CD4-positive, alpha-beta T cell treated with Interleukin-4 for 4 hours (primary cell): ENCODE data around the gene EOLA1.
"Not testable (repeated sequence)": the region's sequence is repeated elsewhere in the genome, so short reads cannot be mapped to it uniquely, and the experiment has no call there.

Experiments
- DNase-seq: peaks from one replicate; pipeline ENCODE4 v3.0.0-alpha.2; 2020

EOLA1 gene

DNA sequence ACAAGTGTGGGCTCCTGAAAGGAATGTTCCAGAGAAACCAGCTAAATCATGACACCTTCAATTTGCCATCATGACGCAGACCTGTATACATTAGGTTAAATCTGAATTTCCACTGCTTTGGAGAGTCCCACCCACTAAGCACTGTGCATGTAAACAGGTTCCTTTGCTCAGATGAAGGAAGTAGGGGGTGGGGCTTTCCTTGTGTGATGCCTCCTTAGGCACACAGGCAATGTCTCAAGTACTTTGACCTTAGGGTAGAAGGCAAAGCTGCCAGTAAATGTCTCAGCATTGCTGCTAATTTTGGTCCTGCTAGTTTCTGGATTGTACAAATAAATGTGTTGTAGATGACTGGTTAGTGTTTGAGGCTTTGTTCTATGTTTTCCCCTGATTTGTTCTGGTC, 6.2 kb downstream of the EOLA1 start:
- DNase-seq = not testable (repeated sequence)

DNA sequence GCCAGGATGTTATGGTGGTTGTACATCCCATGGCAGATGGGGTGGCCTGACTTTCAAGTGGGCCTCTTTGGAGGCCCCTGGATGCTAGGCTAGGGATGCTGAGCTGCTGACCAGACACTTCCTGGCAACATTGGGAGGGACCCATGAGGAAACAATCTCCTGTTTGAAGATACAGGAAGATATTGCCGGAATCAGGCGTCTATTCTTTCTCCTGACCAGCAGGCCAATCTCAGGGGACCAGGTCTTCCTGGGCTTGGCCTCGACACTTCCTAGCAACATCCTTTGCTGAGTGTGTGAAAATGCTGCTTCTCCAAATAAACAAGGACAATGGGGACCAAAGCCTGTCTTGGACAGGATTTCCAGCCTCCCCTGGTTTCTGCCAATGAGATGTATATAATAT, 7.0 kb downstream of the EOLA1 start:
- not testable (repeated sequence) for DNase-seq

DNA sequence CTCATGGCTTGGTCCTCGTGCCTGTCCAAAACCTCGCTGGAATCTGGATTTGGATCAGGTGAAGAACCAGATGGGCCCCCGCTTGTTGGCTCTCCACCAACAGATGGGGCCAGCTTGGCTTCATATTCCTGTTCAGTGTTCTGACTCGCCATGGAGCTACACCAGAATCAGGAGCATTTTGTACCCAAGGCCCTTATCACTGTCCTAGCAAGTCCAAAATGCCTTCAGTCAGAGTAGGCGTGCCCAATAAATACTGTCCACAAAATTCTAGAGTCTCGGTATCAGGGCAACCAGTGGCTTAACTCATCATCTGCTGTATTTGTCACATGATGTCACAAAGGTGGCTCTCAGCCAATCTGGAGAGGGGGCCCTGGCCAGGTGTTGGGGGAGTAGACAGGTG, 8.9 kb downstream of the EOLA1 start, which contains the start of gene HSFX3:
Gene HSFX3 (minus strand): TSS at position 224 of the 400 bp plus-strand sequence. CDS start 72 bp downstream, at position 152.
- not testable (repeated sequence) for DNase-seq

DNA sequence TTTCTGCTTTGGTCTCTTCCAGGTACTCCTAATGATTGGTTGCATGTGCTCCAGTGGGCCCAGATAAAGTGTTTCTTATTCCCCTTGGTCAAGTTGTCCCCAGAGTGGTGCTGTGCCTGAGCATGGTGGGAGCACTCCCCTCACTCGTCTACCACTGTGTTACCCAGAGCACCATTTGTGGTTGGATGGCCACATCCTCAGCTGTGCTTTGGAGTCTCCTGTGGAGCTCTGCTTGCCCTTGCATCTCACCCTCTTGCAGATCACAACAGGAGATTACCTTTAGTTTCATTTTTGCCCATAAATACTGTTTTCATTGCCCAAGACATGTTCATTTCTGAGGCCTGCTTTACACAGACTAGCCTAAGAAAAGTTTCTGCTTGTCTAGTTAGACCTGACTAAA, 9.6 kb downstream of the EOLA1 start:
- not testable (repeated sequence) for DNase-seq

DNA sequence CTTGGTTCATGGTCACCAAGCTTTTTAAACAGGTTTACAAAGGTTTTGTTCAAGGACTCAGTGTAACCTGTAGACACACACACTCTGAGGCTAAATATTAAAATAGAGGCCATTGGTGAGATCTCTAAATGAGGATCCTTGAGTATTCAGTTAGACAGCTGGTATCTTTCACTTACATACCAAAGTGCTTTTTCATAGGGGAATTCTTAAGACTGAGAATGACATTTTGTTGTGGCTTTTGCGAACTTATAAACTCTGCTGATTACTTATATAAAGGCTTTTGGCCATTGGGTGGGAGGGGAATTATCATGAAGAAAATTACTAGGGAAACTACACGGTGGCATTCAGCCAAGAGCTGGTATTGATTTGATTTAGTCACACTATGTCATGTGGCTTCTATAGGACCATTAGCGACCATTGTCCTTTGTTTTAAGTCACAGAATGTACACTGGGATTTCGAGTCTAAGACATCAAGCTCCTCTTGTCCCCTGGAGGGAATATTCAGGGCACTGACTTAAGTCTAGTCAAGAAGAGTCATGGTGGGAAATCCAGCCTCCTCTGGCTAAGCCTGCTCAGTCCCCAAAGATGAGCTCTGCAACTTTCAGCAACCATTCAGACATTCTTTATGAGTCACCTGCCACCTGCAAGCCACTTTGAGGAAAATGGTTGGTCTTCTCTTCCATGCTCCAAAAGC, 10.6 kb downstream of the EOLA1 start:
- DNase-seq = not testable (repeated sequence)

DNA sequence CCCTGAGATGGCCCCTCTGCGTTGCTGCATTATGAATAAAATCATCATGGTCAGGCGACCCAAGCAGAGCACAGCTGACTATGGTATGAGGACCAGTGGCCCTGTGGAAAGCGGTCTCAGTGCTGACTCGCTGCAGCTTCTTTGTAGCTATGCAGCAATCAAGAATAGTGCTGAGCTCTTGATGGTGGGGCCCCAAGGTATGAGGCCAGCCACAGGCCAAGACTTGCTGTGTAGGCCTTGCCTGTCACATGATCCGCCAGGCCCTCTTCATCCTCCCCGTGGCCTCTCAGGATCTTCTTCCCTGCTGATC, 11.1 kb downstream of the EOLA1 start:
- DNase-seq = not testable (repeated sequence)

DNA sequence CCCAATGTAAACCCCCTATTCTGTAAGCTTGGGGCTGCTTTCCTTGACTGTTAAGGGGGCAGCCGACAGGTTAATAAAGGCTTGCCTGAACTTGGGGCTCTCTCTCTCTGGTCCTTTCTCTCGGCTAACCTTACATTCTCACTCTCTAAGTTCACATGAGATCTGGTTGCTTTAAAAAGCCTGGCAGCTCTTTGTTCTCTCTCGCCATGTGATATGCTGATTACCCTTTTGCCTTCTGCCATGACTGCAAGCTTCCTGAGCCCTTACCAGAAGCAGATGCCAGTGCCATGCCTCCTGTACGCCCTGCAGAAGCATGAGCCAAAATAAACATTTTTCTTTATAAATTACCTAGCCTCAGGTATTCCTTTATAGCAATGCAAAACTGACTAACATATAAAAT, 14.4 kb downstream of the EOLA1 start:
- not testable (repeated sequence) for DNase-seq

DNA sequence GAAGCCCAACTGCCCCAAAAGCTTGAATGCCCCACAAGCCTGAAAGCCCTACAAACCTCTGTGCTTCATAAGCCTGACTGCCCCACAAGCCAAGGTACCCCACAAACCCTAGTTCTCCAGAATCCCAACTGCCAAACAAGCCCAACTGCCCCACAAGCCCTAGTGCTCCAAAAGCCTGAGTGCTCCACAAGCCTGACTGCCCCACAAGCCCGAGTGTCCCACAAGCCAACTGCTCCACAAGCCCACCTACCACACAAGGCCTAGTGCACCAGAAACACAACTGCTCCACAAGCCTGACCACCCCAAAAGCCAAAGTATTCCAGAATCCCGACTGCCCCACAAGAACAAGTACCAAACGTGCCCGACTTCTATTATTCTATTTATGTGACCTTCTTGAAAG, 22.5 kb downstream of the EOLA1 start:
- no peak for DNase-seq

DNA sequence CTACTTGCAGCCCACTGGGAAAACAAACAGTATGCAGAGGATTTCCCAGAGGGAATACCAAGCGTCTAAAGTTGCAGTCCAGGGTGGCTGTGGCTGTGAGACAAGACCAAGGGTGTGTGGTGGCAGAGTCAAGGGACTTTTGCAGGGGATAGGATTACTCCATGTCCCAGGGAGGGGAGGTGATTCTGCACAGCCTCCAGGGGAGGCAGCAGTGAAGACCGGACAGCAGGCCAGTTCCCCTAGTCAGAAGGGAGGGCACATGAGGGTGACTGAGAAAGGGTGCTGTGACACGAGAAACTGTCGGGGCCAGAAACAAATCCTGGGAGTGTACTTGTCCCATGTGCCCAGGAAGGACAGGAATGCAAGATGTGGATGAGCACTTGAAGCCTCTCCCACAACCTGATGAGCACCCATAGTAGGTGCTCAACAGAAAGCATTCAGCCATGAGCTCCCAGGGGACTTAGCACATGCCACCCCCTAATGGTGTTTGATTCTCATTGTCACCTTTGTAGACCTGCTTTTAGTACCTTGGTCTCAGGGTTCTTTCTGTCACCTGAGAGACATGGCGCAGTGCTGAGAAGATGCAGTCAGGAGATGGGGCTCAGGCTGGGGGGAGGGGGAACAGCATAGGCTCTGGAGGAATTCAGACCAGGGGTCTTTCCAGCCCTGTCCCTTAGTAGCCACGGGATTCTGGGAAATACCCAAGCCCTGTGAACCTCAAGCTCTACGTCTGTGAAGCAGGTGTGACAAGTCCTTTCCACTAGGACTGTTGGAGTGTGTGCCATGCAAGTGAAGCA, 27.0 kb downstream of the EOLA1 start:
- DNase-seq = no peak

DNA sequence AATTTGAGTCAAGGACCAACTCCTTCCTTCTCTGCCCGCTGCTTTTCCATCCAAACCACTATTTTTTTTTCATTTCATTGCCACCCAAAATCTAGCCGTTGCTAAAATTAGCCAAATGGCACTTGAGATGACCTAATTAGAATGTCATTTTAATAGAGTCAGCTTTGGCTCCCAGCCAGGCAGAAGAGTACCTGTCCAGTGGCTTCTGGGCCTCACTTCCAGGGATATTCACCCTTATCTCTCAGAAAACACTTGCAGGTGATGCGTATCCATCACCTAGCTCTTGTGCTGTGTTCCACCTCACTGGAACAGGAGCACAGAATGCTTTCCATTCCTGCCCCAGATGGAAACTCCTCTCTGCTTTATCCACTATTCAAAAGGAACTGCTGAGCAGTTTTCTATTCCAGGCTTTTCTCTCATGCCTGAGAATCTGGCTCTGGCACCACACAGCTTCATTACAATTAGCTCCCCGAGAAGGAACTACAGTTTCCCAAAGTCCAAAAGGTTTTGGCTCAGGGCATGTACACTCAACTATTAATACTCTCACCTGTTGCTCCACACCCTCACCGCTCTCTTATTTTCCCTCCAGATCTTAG, 28.0 kb downstream of the EOLA1 start:
- DNase-seq = no peak

DNA sequence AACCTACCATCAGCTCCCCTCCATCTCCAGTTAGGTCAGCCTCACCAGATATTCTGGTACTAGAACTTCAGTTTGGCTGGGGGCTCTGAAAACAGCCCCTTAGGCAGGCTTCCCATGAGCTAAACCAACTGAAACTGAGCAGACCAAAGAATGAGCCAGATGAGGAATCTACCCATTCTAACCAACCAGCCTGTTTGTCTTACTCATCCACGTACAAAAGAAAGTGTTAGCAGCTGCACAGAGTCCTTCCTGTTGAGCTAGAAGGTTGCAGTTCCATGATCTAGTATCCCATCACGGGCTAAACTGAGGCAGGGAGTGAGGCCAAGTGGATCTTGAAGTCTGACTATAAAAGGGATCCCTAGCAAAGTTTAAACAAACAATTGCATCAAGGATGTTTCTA, 29.0 kb downstream of the EOLA1 start:
- DNase-seq = no peak

DNA sequence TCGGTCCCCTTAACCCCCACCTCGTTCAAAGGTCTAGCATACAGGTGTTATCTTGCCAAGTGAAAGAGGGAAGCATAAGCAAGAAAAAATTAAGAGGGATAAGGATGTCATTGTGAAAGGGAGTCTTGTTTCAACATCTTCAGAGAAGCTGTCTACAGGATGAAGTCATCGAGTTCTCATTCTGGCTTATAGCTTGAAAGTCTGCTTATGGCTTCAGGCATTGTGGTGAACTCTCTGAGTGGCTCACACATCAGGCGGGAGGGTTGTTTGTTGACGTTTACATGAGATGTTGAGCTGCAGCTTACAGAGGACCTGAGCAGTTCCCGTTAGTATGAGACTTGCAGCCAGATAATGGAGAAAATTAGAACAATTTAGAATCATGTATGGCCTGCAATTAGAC, 29.9 kb downstream of the EOLA1 start:
- no peak for DNase-seq

DNA sequence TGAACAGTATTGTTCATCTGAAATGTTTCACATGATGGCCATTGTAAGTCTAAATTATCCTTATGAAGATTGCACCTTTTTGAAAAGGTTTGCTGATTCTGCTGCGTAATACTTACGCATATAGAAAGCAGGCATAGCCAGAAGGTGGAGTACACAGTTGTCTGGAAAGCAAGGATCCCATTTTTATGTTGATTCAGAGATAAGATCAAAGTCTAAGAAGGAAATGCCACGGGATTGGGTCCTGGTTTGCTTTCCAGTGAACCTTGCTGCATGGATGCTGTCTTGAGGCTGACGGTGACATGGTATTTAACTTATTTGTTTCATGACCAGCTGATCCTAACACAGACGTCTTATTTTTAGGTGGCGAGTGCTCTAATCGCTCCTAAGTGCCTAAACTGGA, 31.0 kb downstream of the EOLA1 start:
- DNase-seq = no peak

DNA sequence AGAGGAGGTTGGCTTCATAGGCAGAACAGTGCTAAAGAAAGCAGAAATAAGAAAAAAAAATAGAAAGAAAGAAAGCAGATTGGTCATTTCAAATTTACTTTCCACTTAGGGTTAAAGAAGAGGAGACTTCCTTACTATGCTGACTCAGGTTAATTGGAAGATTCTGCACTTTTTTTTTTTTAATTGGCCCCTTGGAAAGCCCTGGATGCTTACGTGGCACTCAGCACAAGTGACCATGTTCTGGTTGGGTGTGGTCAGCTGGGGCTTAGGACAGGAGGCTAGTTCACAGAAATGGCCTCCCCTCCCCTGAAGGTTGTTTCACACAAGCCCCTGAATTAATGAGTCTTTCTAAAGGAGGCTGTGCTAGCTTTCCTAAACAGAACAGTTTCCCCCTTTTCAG, 31.9 kb downstream of the EOLA1 start:
- no peak for DNase-seq

DNA sequence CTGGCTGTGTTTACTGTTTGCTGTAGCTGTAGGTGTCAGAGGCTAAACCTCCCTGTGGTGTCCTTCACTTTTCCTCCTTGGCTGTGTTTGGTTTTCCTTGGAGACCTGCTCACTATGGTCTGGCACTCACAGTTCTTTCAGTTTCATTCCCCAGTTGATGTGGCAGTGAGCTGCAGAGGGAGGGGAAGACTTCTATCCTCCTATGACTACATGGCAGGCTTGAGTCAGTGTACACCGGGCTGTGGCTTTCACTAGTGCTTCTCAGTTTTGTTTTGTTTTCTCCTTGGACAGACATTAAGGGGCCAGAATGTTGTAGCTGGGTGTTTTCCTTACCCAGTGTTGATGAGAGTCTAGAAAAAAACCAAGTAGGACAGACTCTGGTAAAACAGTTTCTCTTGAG, 32.6 kb downstream of the EOLA1 start:
- not testable (repeated sequence) for DNase-seq

DNA sequence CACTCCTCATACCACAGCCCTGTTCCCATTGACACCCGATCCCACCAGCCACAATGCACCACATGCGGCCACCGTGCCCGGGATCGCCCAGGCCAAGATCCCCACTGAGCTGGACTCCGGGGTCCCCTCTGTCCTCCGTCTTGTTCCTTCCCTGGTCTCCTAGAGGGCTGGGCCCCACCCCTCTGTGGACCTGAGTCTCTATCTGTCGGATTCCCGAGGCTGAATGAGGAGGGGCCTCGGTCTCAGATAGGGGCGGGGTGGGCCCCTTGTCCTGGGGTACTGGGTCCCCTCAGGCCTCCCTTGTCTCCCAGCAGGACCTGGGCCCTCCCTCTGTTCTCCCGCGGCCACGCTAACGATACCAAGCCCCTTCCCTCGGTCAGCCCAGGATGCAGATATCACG, 44.8 kb downstream of the EOLA1 start:
- DNase-seq = not testable (repeated sequence)

DNA sequence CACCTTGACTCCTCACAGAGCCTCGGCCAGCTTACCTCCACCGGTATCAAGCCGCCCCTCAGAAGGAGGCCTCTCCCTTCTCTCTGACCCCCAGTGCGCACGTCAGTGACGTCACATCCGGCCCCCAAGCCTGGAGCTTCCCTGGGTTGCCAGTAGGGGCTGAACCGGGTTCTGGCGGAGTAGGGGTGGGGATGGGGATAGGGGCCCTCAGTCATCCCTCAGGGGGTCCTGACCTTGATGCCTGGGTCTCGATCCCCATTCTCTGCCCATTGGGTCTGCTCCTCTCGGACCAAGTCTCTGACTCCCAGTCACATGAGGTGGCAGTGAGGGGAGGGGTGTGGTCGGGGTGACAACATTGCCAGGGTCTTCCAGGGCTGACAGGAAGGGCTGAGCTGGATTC, 46.5 kb downstream of the EOLA1 start, which contains the start of gene MAGEA9B:
Gene MAGEA9B (minus strand): TSS at position 101 of the 400 bp plus-strand sequence. CDS start 4,280 bp downstream, outside the sequence.
- not testable (repeated sequence) for DNase-seq

DNA sequence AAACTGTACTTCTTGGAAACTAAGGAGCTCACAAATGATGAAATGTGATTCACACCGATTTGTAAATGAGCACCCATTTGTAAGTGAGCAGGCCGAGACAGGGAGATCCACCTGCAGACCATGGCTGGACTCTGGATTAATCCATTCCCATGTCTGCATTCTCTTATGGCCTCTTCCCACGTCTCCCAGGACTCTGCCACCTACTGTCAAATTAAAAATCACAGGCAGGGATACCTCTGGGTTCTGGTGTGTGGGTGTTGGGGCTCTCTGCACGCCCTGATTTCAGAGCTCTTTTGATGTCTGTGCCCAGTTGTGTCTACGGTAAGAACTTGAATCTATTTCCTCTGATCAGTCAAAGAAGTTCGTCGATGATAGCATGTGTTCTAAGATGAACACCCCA, 50.2 kb downstream of the EOLA1 start:
- not testable (repeated sequence) for DNase-seq

DNA sequence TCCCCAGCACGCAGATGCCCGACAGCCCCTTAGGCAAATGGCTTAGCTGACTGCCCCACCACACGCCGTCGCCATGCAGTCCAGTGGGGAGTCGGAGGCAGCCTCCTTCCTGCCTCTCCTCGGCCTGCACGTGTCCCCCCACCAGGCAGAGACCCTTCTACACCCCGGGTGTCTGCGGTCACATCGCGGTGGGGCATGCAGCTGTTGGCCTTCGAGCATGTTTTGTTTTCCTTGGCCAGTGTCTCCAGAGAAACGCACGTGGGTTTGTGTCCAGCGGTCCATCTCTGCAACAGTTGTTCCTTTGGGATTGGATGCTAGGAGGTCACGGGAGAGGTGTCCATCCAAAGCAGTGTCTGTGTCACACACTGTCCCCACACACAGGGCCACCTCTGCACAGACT, 54.4 kb downstream of the EOLA1 start, which contains the start of gene HSFX2:
Gene HSFX2 (minus strand): TSS at position 101 of the 400 bp plus-strand sequence. CDS start 614 bp downstream, outside the sequence.
- not testable (repeated sequence) for DNase-seq

DNA sequence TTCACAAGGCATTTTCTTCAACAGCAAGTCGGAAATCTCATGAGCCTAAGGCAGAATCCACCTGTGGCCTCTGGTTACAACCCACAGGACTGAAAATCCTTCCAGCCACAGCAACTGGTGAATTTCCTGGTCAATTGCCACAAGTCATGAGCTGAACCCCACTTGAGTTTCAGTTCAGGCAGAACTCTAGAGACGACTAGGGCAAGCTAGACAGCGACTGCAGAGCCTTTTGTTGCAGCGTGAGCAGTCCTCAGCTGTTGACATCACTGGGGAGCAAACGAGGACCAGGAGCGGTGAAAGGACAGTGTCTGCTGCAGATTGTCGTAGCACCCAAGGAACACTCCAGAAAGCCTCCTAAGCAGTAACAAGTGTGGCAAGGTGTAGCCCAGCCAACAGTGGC, 55.1 kb downstream of the EOLA1 start:
- not testable (repeated sequence) for DNase-seq
